Activated T-helper 1 cell treated with anti-CD3 and anti-CD28 coated beads, Interleukin-12 subunit alpha, Interleukin-12 subunit beta, Interleukin-2, Interleukin-4 antibody, amounts not matched to agents 30 ng/mL and 10 ng/mL and 1 ng/mL, durations not matched to agents 14 hours and 24 hours and 36 hours (primary cell): ENCODE data around the gene EPSTI1. TPM values are rescaled to one million over a fixed set of nuclear protein-coding genes. Genes with fewer than 3 reads are reported as not detected.
"Not testable (repeated sequence)": the region's sequence is repeated elsewhere in the genome, so short reads cannot be mapped to it uniquely, and the experiment has no call there.

Source experiments
- DNase-seq: peaks from one replicate; pipeline ENCODE4 v3.0.0; 2021; ENCODE audit warnings: low spot score
- H3K27ac Mint-ChIP-seq: one replicate; pipeline ENCODE4 v1.8.0; 2021; ENCODE audit warnings: mild to moderate bottlenecking, mixed read lengths
- H3K27me3 Mint-ChIP-seq: one replicate; pipeline ENCODE4 v1.8.0; 2022; ENCODE audit warnings: mild to moderate bottlenecking, moderate library complexity, mixed read lengths; ENCODE audit not compliant: insufficient read depth
- H3K36me3 Mint-ChIP-seq: one replicate; pipeline ENCODE4 v1.8.0; 2021; ENCODE audit warnings: low read depth, mixed read lengths
- H3K4me1 Mint-ChIP-seq: one replicate; pipeline ENCODE4 v1.8.0; 2021; ENCODE audit warnings: low read depth, mixed read lengths
- H3K4me3 Mint-ChIP-seq: one replicate; pipeline ENCODE4 v1.8.0; 2021; ENCODE audit warnings: mild to moderate bottlenecking, moderate library complexity, mixed read lengths
- H3K9me3 Mint-ChIP-seq: one replicate; pipeline ENCODE4 v1.8.0; 2021; ENCODE audit warnings: mixed read lengths
- intact Hi-C: fragments of 100-400 bp; cut with micrococcal nuclease; formaldehyde crosslinking; loops from one replicate; pipeline ENCODE4 v1.15.1; 2024
- total RNA-seq: library from RNA; stranded (reverse); gene quantifications from 2 replicates; pipeline ENCODE4 v1.2.3, GENCODE V29; 2022

Gene EPSTI1
- total RNA-seq, 1 donor from 2014 or later: 19.3 TPM

DNA sequence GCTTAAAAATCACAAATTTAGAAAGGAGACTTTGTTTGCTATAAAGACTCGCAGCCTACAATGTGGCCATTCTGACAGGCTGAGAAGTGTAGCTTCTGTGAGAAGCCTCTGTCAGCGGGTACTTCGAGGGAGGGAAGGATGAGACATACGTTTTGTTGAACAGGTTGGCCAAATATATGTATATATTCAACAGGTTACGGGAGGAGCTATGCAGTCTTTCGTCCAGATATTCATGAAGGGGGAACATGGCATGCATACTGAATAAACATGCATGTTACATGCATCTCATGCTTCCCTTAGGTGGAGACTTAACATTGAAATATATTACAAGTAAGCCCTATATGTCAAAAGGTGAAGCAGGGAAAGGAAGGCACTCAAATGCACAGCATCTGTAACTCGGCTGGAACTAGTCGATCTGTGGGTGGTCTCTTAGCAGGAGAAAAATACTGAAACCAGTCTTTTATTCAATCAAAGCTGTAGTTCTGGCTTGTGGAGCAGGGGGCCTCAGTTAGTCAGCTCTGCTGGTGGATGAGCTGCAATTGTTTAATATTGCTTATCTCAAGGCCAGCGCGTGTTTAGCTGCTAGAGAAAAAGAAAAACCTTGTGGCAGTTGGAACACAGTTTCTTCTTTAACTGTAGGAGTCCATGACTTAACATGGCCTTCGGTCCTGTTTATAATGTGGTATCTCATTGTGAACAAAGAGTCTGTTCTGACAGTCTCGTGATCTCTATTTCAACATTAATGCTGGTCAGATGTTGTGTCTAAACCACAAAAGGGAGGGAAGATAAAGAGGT is 116.4 kb downstream of the EPSTI1 start:
- intact Hi-C loops: no loop called here
- no peaks in the 10 kb centered on the region for H3K9me3 Mint-ChIP-seq
- H3K4me3 Mint-ChIP-seq: no peak overlapping the region
- H3K27ac Mint-ChIP-seq: no peak overlapping the region
- DNase-seq: no peak
- no peaks in the 10 kb centered on the region for H3K36me3 Mint-ChIP-seq
- peaks cover 13% of the 10 kb centered on the region for H3K4me1 Mint-ChIP-seq
- H3K27me3 Mint-ChIP-seq: peaks cover 12% of the 10 kb centered on the region

- Mint-ChIP-seq H3K4me3 (no peak overlapping the region), H3K4me1 (peaks cover 5% of the 10 kb centered on the region), H3K9me3 (no peaks in the 10 kb centered on the region), H3K36me3 (no peaks in the 10 kb centered on the region), H3K27me3 (peaks cover 5% of the 10 kb centered on the region), H3K27ac (no peak overlapping the region)
- DNase-seq: no peak
- intact Hi-C loops: no loop called here
These were observed 117.8 kb downstream of the EPSTI1 start for GRCh38 chr13:42874221-42874620.

- intact Hi-C loops: no loop called here
- H3K27me3 Mint-ChIP-seq: peaks cover 5% of the 10 kb centered on the region
- no peaks in the 10 kb centered on the region for H3K9me3 Mint-ChIP-seq
- H3K27ac Mint-ChIP-seq: no peak overlapping the region
- peaks cover 5% of the 10 kb centered on the region for H3K4me1 Mint-ChIP-seq
- H3K4me3 Mint-ChIP-seq: no peak overlapping the region
- DNase-seq: no peak
- H3K36me3 Mint-ChIP-seq: no peaks in the 10 kb centered on the region
These were observed 119.0 kb downstream of the EPSTI1 start for GRCh38 chr13:42873081-42873480.

GRCh38 chr13:42867232-42867631 is 124.8 kb downstream of the EPSTI1 start:
- Mint-ChIP-seq H3K27ac (no peak overlapping the region), H3K4me1 (no peaks in the 10 kb centered on the region), H3K9me3 (no peaks in the 10 kb centered on the region), H3K27me3 (no peaks in the 10 kb centered on the region), H3K4me3 (no peak overlapping the region), H3K36me3 (no peaks in the 10 kb centered on the region)
- no peak for DNase-seq
- intact Hi-C loops: no loop called here

DNA sequence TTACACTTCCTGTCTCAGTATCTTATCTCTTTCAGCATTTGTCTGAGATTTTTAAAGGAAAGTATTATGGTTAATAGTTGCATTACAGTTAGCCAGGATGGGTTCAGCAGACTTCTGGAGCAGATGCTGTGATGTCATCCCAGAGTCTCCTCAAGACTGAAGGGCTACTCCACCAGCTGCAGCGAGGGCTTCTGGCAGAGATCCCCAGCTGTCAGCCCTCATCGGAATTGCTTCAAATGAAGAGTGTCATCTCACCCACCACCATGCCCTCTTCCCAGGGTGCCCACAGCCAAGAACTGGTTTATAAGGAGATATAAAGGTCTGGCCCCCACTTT is 126.3 kb downstream of the EPSTI1 start:
- no peak overlapping the region for H3K27ac Mint-ChIP-seq
- no peaks in the 10 kb centered on the region for H3K36me3 Mint-ChIP-seq
- intact Hi-C loops: no loop called here
- peaks cover 3% of the 10 kb centered on the region for H3K27me3 Mint-ChIP-seq
- no peaks in the 10 kb centered on the region for H3K4me1 Mint-ChIP-seq
- no peak overlapping the region for H3K4me3 Mint-ChIP-seq
- H3K9me3 Mint-ChIP-seq: no peaks in the 10 kb centered on the region
- DNase-seq: no peak

DNA sequence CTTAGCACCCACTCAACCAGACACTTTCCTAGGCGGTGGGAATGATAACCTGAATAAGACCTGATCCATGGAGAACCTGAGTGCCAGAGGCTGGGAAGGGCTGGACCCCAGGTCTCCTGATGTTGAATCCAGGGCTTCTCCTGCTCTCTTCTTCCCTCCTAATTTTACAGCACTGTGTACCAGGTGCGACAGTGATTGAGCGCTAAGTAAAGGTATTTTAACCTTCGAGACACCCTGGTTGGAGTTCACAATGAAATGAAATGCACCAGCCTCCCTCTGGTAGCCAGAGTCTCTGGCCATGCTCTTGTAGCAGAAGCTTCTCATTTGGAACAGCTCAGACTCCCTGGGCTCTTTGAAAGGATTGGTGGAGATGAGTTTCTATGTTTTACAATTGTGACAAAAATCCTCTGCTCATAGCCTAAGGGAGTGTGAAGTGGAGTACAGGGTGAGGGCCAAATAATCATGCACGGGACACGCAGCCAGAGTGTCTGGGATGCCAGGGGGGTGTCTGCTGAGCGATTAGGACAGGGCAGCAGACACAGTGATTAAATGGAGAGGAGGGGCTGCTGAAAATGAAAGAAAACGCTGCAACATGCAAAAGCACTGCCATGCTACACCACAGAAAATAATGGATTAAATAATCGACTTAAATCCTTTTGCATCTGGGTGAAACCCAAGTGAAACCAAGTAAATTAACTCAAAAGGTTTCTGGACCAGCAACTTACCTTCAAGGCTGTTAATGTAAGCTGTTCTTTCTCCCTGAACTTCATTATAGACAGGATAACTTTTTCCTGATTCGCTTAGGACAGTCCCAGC is 126.9 kb downstream of the EPSTI1 start:
- no peak overlapping the region for H3K4me3 Mint-ChIP-seq
- no peak for DNase-seq
- H3K27me3 Mint-ChIP-seq: peaks cover 3% of the 10 kb centered on the region
- no peak overlapping the region for H3K27ac Mint-ChIP-seq
- intact Hi-C loops: no loop called here
- H3K9me3 Mint-ChIP-seq: no peaks in the 10 kb centered on the region
- H3K4me1 Mint-ChIP-seq: no peaks in the 10 kb centered on the region
- H3K36me3 Mint-ChIP-seq: no peaks in the 10 kb centered on the region

DNA sequence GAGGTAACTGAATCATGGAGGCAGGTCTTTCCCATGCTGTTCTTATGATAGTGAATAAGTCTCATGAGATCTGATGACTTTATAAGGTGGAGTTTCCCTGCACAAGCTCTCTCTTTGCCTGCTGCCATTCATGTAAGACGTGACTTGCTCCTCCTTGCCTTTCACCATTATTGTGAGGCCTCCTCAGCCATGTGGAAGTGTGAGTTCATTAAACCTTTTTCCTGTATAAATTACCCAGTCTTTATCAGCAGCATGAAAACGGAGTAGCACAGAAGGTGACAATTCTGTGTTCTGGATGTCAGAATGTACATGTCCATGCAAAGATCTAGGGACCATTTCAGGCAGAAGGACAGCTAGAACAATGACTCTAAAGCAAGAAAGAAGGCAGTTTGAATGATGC is 129.7 kb downstream of the EPSTI1 start:
- H3K4me1 Mint-ChIP-seq, H3K36me3 Mint-ChIP-seq, H3K27me3 Mint-ChIP-seq, H3K27ac Mint-ChIP-seq, H3K9me3 Mint-ChIP-seq, H3K4me3 Mint-ChIP-seq, intact Hi-C loops, DNase-seq: not testable (repeated sequence)

- intact Hi-C loops: no loop called here
- H3K9me3 Mint-ChIP-seq: no peaks in the 10 kb centered on the region
- no peak for DNase-seq
- H3K4me1 Mint-ChIP-seq: no peaks in the 10 kb centered on the region
- H3K27ac Mint-ChIP-seq: no peak overlapping the region
- H3K4me3 Mint-ChIP-seq: no peak overlapping the region
- H3K27me3 Mint-ChIP-seq: peaks cover 3% of the 10 kb centered on the region
- H3K36me3 Mint-ChIP-seq: no peaks in the 10 kb centered on the region
These were observed 131.6 kb downstream of the EPSTI1 start for GRCh38 chr13:42860485-42860884.

GRCh38 chr13:42859760-42860159 is 132.3 kb downstream of the EPSTI1 start:
- H3K27me3 Mint-ChIP-seq: peaks cover 3% of the 10 kb centered on the region
- H3K27ac Mint-ChIP-seq: no peak overlapping the region
- H3K4me1 Mint-ChIP-seq: no peaks in the 10 kb centered on the region
- H3K9me3 Mint-ChIP-seq: no peaks in the 10 kb centered on the region
- DNase-seq: no peak
- no peak overlapping the region for H3K4me3 Mint-ChIP-seq
- no peaks in the 10 kb centered on the region for H3K36me3 Mint-ChIP-seq
- intact Hi-C loops: no loop called here

GRCh38 chr13:42855410-42855809 is 136.6 kb downstream of the EPSTI1 start:
- DNase-seq: no peak
- Mint-ChIP-seq H3K27ac (no peak overlapping the region), H3K9me3 (no peaks in the 10 kb centered on the region), H3K36me3 (no peaks in the 10 kb centered on the region), H3K27me3 (peaks cover 13% of the 10 kb centered on the region), H3K4me3 (no peak overlapping the region), H3K4me1 (no peaks in the 10 kb centered on the region)
- intact Hi-C loops: no loop called here

DNA sequence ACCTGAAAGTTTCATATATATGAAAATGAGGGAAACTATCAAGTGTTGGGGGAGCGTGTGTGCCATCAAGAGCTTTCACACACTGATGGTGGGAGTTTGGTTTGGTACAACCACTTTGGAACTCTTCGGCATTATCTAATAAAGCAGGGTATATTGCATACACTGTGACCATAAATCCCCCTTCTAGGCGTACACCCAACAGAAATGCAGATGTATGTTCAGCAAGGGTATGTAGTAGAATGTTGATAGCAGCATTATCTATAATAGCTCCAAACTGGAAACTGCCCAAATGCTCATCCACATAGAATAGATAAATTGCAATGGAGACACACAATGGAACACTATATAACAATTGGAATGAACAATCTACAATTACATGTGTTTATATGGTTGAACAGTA is 139.9 kb downstream of the EPSTI1 start:
- Mint-ChIP-seq H3K27me3 (peaks cover 18% of the 10 kb centered on the region), H3K27ac (no peak overlapping the region), H3K4me3 (no peak overlapping the region), H3K4me1 (no peaks in the 10 kb centered on the region), H3K9me3 (no peaks in the 10 kb centered on the region), H3K36me3 (no peaks in the 10 kb centered on the region)
- no peak for DNase-seq
- intact Hi-C loops: no loop called here

GRCh38 chr13:42849200-42849599 is 142.8 kb downstream of the EPSTI1 start:
- Mint-ChIP-seq H3K4me1 (no peaks in the 10 kb centered on the region), H3K4me3 (no peak overlapping the region), H3K27ac (no peak overlapping the region), H3K27me3 (peaks cover 29% of the 10 kb centered on the region), H3K9me3 (no peaks in the 10 kb centered on the region), H3K36me3 (no peaks in the 10 kb centered on the region)
- intact Hi-C loops: no loop called here
- no peak for DNase-seq

GRCh38 chr13:42847891-42848663 is 144.0 kb downstream of the EPSTI1 start:
- H3K36me3 Mint-ChIP-seq: no peaks in the 10 kb centered on the region
- intact Hi-C loops: no loop called here
- H3K27ac Mint-ChIP-seq: no peak overlapping the region
- peaks cover 28% of the 10 kb centered on the region for H3K27me3 Mint-ChIP-seq
- H3K9me3 Mint-ChIP-seq: no peaks in the 10 kb centered on the region
- DNase-seq: no peak
- H3K4me1 Mint-ChIP-seq: no peaks in the 10 kb centered on the region
- no peak overlapping the region for H3K4me3 Mint-ChIP-seq
